Stimulated activated CD4-positive, alpha-beta T cell treated with anti-CD3 and anti-CD28 coated beads, TNF-alpha, amount 100 ng/mL, for 48 hours (primary cell): Measurements from ENCODE around the gene EAF2.
"Not testable (repeated sequence)": the region's sequence is repeated elsewhere in the genome, so short reads cannot be mapped to it uniquely, and the experiment has no call there.

Experiments used
- DNase-seq, 3 donors: peaks; one replicate each; pipeline ENCODE4 v3.0.0-alpha.2; 2020; ENCODE audit warnings: low read depth in 3 of 3

Gene EAF2

DNA sequence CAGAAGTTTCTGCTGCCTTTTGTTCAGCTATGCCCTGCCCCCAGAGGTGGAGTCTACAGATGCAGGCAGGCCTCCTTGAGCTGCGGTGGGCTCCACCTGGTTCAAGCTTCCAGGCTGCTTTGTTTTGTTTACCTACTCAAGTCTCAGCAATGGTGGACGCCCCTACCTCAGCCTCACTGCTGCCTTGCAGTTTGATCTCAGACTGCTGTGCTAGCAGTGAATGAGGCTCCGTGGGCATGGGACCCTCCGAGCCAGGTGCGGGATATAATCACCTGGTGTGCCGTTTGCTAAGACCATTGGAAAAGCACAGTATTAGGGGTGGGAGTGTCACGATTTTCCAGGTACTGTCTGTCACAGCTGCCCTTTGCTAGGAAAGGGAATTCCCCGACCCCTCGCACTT lies 28.2 kb downstream of the EAF2 start:
- DNase-seq: not testable (repeated sequence)

DNA sequence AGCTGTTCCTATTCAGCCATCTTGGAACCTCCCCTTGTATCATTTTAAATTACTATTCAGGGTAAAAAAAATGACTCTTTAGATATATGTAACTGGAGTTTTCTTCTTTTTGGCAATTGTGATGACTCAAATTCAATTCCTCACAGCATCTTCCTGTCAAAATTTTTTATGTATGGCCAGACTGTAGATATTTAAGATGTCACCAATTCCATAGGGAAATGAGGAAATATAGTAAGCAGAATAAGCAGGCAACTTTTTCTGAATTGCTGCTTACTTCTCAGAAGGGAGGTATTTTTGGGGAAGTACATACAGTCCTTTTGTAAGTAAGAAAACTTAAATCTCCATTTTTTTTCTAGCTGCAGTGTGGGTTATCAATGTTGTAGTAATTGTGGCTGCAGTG lies 28.8 kb downstream of the EAF2 start:
- DNase-seq: no peak

DNA sequence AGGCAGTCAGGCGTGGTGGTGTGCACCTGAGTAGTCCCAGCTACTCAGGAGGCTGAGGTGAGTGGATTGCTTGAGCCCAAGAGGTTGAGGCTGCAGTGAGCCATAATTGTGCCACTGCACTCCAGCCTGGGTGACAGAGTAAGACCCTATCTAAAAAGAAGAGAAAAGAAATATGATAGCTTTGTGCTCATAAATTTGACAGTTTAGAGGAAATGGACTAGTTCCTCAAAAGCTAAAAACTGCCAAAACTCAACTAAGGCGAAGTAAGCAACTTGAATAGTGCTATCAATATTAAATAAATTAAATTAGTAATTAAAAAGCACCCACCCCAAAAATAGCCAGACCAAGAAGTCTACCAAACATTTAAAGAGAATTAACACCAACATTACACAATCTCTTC lies 34.7 kb downstream of the EAF2 start:
- no peak for DNase-seq

DNA sequence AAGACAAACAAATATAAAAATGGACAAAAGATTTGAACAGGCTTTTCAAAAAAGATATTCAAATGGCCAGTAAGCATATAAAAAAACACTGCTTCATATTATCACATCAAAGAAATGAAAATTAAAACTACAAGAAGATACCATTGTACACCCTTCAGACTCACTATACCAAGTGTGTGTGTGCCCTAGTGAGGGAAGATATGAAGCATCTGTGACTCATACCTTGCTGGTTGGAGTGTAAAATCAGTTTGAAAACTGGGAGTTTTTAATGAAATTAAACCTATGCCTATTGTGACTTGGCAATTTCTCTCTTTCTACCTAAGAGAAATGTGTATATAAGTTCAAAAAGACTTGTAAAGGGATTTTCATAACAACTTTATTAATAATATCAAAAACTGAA lies 35.7 kb downstream of the EAF2 start:
- no peak for DNase-seq

DNA sequence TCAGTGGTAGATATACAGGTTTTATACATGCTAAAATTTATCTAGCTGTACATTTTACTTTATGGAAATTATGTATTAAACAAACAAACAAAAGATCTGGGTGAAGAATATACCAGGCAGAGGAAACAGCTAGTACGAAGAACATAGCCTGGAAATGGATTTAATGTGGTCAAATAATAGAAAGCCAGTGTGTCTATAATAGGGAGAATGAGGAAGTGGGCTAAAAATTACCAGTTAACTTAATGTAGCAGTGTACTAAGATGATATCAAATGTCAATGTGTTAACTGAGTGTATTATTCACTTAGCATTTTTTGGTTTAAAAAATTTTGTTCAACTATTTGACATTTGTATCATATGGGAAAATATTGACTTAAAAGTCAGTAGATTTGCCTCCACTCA lies 36.4 kb downstream of the EAF2 start:
- no peak for DNase-seq

DNA sequence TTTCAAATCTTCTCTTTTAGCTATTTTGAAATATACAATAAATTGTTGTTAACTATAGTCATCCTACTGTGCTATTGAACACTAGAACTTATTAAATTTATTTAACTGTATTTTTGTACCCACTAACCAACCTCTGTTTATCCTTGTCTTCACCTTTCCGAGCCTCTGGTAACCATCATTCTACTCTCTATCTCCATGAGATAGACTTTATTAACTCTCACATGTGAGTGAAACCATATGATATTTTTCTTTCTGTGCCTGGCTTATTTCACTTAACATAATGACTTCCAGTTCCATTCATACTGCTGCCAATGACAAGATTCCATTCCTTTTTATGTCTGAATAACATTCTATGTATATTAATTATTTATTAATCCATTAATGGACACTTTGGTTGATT lies 43.4 kb downstream of the EAF2 start:
- DNase-seq: no peak

DNA sequence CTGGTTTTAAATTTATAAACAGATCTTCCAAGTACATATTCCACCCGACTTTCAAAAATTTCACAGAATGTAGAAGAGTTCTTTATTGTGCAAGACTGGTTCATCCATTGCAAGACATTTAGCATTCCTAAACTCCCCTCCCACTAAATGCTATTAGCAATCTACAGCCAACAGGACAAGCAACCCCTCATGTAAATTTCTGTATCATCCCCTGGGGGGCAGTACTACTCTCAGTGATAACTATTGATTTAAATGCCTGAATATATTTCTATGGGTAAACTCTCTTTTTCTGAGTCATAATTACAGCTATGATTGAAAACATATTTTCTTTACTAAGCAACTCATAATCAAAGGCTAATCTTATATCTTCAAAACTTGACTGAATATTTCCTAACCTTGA lies 48.5 kb downstream of the EAF2 start:
- DNase-seq: no peak

DNA sequence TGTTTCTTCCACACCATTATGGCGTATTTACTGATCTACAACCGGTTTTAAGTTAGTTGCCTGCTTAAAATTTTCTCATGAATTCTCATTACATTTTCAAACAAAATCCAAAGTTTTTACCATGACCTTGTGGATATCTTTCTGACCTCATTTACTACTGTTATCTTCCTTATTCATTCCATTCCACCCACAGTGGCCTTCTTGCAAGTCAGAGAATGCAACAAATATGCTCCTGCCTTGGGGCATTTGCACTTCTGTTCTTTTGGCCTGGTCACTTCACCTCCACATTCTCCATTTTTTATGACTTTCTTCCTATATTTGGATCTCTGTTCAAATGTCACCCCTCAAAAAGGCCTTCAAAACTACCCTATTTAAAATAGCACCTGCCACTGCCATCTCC lies 50.4 kb downstream of the EAF2 start:
- DNase-seq: no peak

DNA sequence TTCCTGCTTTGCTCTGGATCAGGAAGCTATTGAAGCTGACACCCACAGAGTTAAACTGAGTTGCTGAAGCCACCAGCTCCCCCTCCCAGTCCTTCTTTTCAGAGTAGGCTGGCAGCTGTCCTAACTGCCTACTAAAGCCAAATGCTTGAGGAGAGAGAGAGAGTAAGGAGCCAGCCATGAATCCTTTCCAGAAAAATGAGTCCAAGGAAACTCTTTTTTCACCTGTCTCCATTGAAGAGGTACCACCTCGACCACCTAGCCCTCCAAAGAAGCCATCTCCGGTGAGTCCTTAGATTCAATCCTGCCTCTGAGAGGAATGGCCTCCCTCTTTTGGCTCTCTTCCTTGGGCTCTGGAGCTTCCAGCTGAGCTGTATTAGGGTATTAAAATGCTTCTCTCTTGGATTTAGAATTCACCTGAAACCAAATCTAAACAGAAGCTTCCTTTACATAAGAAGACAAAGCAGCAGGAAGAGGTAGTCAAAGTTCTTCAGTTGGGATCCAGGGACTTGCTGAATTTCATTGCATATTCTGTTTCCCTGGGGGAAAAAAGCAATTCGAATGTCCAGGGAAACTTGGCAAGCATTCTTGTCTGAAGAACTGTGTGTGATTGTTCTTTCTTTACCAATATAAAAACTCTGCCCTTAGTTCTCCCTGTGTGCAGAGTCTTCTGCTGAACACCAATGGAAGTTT lies 59.4 kb downstream of the EAF2 start, which contains the start of gene SLC15A2:
TSS of gene SLC15A2 (plus strand) at position 101 of the 690 bp plus-strand sequence. CDS start at position 177, 76 bp downstream.
- no peak for DNase-seq

DNA sequence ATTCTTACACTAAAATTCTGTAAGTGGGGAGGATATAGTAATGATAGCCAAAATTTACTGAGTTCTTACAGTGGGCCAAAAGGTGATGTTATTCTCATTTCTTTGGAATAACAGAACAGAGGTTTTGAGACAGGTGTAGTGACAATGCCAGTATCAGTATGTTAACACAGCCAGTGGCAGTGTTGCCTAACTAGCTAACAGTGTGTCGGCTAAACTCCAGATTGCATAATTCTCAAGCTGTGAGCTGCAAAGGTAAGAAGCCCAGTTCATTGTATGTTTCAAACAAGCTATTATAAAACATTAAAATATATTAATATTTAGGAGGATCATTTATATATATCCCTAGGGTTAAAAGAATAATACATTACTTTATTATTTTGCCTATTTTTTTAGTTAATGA lies 60.1 kb downstream of the EAF2 start:
- DNase-seq: no peak

DNA sequence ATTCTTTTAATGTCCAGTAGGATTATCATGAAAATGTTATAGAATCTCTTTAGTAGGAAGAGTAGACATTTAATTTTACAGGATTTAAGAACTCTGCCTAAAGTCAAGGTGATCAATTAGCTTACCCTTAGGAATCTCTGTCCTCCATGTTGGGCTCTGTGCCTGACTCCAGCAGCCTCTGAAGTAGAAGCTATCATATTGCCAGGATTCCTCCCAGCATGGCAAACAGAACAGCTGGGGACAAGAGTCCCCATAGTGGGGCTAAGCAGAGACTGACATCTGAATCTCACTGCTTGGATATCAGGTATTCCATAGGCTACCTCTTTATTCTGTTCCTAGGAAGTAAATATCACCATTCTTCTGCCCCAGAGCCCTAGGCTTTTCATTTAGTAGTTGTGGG lies 60.7 kb downstream of the EAF2 start:
- DNase-seq: no peak

DNA sequence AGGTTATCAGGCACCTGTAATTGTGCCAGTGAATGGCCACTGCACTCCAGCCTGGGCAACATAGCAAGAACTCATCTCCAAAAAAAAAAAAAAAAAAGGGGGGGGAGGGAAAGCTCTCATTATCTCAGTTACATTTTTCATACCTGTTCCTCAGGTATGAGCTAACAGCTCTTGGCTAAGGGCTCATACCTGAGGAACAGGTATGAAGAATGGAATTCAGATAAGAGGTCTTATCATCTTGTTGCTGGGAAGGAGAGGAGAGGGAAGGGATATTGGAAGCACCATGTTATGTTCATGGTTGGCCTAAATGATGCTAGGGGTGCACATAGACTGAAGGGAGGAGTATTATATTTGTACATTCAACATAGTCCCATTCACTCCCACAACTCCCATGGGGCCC lies 61.8 kb downstream of the EAF2 start:
- DNase-seq: no peak

DNA sequence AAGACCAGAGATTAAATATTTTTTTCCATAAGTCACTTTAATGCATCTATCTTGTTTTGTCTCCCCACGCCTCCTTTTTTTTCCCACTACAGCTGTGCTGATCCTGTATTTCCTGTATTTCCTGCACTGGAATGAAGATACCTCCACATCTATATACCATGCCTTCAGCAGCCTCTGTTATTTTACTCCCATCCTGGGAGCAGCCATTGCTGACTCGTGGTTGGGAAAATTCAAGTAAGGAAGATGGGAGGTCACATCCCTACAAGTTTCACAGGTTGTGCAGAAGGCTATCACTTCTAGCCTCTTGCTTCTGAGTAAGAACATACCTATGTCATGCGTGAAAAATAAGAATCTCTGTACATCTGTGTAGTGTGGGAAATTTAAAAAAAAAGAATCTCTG lies 62.3 kb downstream of the EAF2 start:
- no peak for DNase-seq

DNA sequence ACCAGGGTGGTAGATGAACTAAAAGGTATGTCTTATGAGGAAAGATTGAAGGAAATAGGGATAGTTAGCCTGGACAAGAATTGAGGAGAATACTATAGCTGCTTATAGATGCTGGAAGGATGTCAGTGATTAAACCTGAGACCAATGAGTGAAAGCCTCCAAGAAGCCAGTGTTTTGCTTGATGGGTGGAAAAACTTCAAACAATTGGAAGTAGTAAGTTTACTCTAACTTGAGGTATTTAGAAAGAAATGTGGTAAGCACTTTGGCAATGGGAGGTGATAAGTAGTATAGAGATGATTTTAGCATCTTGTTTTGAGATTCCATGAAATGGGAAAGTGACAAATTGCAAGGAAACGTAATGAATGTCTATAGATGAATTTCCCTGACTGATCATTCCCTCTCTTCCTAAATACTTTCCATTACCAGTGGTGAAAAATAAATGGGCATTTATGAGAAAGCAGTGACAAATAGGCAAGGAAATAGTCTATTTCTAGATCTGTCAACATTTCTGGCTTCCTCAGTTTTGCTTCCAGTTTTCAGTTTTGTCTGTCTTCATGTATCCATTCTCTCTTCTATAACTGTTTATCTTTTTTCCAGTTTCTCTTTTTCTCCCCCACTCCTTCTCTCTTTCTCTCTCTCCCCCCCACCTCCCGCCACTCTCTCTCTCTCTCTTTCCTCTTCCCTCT lies 78.4 kb downstream of the EAF2 start:
- DNase-seq: no peak

DNA sequence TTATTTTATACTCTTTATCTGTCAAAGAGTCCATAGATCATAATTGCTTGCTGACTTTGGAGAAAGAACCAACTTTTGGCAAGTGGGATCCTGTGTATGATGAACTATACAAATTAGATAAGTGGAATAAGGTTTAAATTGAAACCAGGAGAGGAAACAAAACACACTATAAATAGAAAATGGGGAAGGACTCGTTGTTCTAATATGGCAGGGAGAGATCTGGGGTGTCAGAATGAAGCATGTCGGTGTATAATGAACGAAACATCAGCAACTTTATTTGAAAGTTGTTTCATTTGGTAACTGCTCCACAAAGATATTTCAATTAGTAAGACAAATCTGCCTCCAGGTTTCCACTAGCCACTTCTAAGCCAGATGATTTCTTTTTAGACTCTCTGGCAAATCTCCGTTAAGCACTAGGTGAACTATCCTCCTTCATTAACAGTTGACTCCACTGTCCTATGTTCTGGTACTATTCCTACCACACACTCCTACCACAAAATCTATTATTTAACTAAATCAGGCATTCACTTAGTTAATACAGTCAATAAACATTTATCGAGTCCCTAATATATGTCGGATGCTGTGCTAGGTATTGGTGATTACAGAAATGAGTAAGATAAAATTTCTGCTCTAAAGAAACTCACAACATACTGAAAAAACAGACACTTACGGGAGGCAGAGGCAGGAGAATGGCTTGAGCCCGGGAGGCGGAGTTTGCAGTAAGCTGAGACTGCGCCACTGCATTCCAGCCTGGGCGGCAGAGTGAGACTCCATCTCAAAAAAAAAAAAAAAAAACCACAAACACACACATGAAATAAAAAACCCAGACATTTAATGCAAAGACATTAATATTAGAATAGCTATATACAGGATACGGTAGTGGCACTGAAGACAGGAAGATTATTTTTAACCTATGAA lies 79.3 kb downstream of the EAF2 start:
- no peak for DNase-seq

DNA sequence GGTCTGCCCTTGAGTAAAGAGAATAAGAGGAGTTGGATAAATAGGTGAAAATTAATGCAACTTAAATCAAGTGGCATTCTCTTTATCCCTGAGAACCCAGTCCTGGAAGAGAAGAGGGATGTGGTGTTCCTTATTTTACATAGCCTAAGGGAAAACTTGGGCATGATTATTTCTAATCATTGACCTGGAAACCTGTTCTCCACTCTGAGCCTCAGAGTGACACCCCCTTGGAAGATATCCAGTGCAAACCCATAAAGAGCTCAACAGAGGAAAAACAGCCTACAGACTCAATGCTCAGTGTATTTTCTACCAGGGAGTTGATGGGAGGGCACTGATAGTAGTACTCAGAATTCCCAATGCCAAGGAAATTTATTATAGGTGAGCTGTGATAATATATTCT lies 81.2 kb downstream of the EAF2 start:
- DNase-seq: no peak

DNA sequence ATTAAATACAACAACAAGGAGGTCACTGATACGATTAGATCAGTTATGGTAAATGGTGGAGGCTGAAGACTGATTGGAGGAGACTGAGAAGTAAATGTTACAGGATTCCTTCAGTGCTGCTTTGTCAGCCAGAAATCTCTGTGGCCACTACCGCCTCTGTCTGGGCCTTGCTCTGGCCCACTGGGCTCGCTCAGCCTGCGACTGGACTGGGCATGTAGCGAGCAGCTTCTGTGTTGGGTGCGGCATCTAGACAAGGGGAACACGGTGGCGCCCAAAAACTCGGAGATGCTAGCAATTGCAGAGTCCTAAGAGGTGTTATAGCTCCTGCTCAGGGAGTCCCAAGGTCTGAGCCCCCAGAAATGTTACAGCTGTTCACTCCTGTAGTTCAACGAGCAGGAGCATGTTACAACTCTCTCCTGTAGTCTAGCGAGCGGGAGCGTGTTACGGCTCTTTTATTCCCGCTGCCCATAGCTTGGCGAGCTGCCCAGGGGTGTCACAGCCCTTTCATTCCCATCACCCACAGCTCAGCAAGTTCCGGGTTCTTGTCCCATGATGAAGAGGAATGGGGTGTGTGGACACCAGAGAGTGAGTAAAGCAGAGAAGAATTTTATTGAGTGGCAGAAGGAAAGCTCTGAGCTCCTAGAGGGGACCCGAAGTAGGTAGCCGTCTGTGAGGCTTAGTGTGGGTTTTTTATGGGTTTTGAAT lies 83.9 kb downstream of the EAF2 start:
- DNase-seq: no peak

DNA sequence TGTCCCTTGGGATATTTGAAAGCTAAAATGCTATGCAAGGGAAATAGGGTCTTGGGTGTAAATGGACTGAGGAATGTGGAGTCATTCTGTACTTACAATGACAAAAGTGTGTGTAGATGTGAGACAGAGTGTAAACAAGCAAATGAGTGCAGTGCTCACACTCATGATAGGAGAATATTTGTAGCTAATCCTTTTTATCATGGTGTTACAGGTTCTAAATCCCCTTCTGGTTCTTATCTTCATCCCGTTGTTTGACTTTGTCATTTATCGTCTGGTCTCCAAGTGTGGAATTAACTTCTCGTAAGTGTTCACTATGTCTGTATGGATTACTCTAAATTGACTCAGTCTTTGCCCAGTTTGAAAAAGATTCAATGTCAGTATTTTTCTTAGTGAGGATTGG lies 89.7 kb downstream of the EAF2 start:
- no peak for DNase-seq

DNA sequence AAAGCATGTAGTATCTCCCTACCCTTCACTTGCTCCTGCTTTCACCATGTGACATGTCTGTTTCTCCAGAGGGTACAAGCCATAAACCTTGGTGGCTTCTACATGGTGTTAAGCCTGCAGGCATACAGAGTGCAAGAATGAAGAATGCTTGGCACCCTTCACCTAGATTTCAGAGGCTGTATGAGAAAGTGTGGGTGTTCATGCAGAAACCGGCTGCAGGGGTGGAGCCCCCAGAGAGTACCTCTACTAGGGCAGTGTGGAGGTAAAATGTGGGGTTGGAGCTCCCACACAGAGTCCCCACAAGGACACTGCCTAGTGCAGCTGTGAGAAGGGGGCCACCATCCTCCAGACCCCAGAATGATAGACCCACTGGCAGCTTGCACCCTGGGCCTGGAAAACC lies 91.4 kb downstream of the EAF2 start:
- no peak for DNase-seq
